ENCODE results near the gene TUBB3.

DNA sequence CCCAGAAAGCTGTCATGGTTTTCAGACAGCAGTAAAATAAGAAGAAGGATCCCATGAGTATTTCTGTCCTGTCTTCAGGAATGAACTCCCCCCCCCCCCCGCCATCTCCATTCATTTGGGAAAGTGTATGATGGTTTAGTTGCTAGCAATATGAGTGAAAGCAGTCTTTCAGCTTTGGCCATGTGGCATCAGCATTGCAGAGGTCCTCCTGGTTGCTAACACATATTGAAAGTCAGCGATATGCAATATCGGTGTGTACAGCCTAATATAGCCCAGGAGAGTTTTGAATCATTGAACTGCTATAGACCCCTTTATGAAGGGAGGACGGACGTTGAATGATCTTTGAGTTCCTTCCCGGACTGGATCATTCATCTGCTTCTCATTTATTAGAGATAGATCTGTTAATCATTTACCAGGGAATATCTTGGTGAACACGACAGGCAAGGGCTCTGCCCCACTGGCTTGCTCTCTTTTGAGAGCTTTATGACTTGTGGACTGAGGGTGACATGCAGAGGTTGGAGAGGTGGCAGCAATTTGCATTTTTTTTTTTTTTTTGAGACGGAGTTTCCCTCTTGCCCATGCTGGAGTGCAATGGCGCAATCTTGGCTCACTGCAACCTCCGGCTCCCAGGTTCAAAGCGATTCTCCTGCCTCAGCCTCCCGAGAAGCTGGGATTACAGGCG lies 50.7 kb downstream of the TUBB3 start:
- no peak for TF ChIP-seq POLR2AphosphoS5 (IDR thresholded peaks at IDR 0.05; ENCODE audit: borderline replicate concordance, low read depth, low read length)
- no peak for TF ChIP-seq EZH2 (IDR thresholded peaks at IDR 0.05)
- no peak for TF ChIP-seq FOXP2 (optimal IDR thresholded peaks at IDR 0.05; ENCODE audit: control extremely low read depth, extremely low read length, insufficient read depth)

All from SK-N-MC (cell line).